ENCODE data around the gene TOR3A.
A peak's percentile ranks its signal among the peaks of the same experiment; 100 is the strongest.
"Not testable (repeated sequence)": the region's sequence is repeated elsewhere in the genome, so short reads cannot be mapped to it uniquely, and the experiment has no call there.

The TOR3A gene

DNA sequence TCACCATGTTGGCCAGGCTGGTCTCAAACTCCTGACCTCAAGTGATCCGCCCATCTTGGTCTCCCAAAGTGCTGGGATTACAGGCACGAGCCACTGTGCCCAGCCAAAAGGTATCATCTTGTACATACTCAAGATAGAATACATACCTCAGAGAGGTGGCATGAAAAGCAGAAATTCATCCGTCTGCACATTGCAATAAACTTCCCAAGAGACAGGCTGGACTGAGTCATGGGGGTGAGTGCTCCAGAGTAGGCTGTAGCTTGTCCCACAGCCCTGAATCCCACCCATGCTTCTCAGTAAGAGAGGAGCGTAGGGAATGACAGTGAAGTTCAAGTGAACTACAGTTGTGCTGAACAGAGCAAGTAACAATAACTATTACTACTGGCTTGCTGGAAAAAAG is 19.7 kb downstream of the TOR3A start:
- H3K27ac ChIP-seq: no peak overlapping the region
- H3K4me3 ChIP-seq: no peak overlapping the region

DNA sequence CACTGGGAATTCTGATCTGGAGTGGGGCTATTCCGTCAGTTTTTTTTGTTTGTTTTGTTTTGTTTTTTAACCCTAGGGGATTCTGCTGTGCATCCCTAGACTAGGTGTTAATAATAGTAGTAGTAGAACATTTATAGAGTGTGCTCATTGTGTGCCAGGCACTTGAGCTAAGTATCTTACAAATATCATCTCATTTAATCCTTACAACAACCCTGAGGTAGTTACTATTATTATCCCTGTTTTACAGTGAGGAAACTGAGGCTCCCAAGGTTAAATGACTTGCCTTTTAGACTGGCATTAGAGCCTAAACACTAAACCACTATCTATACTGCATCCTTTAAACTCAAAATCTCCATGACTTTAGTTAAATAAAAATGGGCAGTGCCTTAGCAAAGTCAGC is 22.1 kb downstream of the TOR3A start:
- Histone ChIP-seq H3K27ac (no peak overlapping the region), H3K4me3 (no peak overlapping the region)

DNA sequence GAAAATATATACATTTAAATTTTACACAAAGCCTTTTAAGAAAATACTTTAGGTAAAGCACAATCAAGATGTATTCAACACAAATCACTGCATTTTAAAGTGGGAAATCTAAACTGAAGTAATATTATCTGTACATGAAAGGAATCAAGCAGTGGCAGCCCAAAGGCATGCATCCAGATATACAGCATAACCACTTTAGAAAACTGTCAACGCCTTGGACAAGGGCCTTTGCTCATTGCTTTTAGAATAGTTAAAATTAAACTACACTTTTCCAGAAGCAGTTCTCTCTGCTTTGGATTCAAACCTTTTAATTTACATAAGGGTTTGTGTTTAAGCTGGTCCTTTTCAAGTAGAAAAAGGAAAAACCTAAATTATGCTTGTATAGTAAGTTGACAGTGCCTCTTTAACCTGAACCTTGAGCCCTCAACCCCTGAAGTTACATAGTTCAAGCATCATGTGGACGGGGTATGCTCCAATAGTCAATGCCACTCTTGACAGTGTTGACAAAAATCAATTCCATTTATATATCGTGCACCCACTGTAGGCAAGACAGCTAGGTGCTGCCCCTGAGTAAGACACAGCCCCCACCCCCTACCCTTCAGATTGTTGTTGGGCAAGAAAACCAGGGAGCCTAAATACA is 22.9 kb downstream of the TOR3A start:
- H3K4me3 ChIP-seq: no peak overlapping the region
- H3K27ac ChIP-seq: no peak overlapping the region

DNA sequence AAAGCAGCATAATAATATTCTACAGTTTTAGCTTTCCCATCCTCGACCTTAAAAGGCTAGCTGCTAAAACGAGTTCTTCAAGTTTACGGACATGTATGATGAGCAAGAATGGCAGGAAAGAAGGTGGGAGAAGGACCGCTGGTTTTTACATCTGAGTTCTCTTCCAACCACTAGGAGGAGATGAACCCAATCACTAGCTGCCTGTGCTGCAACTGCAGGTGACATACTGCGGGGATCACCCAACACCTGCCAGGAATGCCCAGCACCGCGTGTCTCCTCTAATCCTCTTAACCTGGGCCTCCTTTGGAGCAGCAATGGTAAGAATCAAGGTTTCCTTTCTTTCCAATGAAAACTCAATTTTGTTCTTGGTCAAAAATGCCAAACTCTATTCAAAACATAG is 23.5 kb downstream of the TOR3A start:
- Histone ChIP-seq H3K4me3 (no peak overlapping the region), H3K27ac (no peak overlapping the region)

DNA sequence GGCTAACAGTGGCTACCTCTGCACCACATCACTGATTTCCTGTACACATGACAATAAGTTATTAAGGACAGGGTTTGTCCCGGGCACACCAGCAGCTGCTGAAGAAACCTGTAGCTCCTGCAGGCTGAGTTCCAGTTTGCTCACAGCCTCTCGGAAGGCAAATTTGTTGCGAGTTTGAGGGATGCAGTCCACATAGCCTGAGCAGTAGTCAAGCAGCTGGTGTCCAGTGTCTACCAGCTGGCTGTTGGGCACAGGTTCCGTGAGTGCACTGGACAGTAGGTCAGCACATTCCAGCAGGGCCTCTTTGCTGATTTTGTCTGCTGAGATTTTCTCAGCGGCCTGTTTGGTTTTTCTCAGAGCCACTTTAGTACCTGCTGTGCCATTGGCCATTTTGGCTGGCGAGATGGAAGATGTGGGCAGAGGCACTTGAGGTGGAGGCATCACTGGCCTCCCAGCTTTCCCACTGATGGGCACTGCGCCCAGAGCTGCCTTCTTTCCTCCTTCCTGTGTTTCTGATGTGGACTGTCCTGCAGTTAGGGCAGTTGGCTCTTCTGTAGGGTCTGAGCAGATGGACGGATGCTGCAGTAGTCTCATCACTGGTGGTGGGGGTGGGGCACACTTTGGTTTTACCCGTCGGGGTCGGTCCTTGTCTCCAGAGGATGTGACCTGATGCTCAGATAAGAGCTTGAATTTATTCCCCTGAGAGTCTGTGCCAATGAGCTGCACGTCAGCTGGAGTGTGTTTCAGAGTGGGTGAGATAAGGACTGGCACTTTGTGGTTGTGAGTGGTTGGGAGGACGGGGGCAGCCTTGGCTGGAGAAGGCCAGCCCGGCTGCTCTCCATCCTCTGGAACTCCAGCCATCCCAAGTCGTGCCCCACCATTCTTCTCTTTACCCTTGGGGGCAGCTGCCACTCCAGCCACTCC is 26.1 kb downstream of the TOR3A start:
- H3K4me3 ChIP-seq: no peak overlapping the region
- H3K27ac ChIP-seq: no peak overlapping the region

DNA sequence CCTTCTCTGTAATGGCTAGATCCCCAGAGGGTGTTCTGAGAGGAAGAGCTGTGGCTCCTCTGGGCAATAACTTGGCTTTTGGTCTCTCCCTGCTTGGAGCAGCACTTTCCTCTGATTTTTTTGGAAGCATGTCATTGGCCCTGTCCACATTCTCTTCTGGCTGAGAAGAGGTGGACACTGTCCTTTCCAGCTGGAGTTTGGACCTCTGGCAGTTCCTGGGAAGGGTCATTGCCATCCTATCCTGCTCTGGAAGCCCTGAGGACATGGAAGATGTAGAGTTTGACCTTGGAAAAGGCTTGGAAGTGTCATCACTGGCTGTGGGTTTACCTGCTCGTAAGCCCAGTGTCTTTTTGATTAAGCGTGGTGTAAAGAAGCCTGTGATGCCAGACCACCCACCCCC is 26.8 kb downstream of the TOR3A start:
- Histone ChIP-seq H3K4me3 (no peak overlapping the region), H3K27ac (no peak overlapping the region)

DNA sequence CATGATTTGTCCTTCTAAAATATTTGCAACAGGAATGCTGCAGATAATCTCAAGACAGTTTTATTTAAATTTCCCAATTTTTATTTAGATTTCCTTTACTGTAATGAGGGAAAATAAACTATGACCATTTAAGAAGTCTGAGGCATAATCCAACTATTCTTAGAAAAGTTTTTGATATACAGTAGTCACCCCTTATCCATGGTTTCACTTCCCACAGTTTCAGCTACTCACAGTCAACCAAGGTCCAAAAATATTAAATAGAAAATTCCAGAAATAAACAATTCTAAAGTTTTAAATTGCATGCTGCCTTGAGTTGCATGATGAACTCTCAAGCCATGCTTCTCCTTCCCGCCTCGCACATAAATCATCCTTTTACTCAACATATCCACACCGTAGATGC is 33.3 kb downstream of the TOR3A start:
- no peak overlapping the region for H3K27ac ChIP-seq
- no peak overlapping the region for H3K4me3 ChIP-seq

DNA sequence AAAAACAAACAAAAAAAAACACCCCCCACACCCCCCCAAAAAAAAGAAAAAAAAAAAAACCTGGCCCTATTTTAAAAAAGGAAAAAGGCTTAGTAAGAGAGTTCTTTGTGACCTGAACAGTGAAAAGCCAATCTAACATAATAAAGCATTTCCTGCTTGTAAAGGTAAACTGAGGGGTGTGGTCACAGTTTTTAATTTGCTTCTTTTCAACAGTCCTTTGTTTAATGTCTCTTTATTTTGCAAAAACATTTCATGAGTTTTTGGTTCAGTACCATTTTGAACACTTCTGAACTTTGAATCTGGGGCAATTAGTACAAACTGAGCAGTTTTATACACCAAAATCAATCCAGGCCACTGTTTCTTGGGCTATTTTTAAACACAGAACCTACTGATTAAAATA is 37.6 kb downstream of the TOR3A start:
- no peak overlapping the region for H3K27ac ChIP-seq

DNA sequence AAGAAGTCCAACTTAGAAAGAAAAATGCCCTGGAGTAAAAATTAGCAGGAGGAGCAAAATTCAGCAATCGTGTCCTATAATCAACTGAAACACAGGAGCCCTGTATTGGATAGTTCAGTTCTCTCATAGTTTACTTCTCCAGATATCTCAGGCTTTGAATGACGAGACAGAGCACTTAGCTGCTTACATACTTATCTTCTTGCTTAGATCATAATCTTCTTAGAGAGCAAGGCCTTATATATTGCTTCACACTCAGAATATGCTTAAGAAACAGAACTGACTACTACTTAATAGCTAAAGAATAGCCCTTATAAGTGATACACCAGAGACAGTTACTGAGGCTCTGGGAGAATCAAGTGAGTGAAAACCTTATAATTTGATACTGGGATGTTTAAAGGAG is 38.9 kb downstream of the TOR3A start:
- H3K4me3 ChIP-seq: no peak overlapping the region
- no peak overlapping the region for H3K27ac ChIP-seq

More for the DNA sequence above, 37.6 kb downstream of the TOR3A start:
- H3K4me3 ChIP-seq: no peak overlapping the region

DNA sequence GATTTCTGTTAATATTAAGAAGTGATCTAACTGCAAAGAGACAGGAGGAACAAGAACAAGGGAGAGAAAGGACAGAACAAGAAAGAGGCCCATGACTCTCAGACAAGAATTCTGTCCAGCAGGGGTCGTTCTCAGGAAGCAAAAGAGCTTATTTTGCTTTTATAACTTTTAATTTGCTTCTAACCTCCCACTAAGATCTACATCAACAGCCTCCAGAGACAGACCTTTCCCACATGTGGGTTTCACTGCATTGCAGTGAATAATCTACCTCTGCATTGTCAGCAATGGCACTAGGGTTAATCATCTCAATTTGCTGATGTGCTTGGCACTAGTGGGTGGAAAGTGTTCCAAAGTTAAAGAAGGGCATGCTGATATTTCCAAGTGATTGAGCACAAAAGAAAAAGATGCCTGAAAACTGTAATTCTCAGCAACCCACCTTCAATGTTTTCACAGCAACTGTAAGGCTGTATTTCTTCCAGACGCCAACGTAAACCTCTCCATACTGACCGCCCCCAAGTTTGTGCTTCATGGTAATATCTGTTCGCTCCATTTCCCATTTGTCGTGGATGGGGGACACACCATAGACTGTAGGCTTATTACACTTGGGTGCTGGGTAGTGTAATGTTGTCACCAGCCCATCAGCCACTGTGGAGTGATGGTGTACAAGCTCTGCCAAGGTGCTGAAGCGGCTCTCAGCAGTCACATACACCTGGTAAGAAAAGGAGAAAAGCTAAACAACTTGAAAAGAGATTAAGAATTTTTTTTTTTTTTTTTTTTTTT is 39.5 kb downstream of the TOR3A start:
- H3K27ac ChIP-seq: no peak overlapping the region

DNA sequence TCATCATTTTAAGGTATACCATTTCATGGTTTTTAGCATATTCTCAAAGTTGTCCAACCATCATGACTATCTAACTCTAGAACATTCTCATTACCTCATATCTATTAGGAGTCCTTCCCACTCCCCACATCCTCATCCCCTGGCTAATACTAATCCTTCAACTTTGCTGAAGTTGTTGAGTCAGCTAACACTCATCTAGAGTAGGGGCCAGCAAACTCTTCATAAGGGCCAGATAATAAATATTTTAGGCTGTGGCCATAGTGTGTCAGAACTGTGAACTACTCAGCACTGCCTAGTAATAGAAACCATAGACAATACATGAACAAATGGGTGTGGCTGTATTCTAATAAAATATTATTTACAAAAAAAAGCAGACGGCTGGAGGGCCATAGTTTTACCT is 43.0 kb downstream of the TOR3A start:
- no peak overlapping the region for H3K27ac ChIP-seq

More for the DNA sequence above, 39.5 kb downstream of the TOR3A start:
- H3K4me3 ChIP-seq: no peak overlapping the region

DNA sequence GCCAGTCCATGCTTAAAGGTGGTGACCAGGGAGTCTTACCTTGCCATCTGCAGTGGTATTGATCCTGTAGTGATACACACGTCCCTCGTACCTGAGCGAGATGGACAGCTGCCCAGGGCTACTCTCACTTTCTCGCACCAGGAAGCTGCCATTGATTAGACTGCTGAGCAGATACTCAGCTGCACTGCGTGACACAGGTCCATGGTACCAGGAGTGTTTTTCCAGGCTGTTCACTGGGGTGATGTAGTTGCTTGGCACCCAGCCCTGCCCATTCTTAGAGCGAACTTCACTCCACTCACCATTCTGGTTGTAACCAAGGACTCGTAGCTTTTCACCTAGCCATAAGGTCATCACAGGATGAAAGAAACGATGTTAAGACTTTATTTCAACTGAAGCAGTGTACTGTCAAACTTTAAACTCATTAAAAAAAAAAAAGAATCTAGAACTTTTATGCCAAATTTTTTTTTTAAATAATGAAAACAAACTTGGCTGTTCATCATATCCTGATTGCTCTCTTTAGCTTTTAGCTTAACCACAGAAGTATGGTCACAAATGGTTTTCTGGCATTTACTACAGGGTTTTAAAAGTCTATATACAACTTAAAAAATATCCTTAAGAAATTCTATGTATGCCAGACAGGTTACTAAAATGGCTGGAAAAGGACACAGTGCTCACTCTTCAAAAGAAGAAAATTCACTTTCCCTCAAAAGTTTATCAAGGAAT is 44.6 kb downstream of the TOR3A start:
- no peak overlapping the region for H3K4me3 ChIP-seq
- peak overlapping the region in 7 of 21 experiments; percentile 7 to 58 (median 21) for H3K27ac ChIP-seq

More for the DNA sequence above, 43.0 kb downstream of the TOR3A start:
- no peak overlapping the region for H3K4me3 ChIP-seq

DNA sequence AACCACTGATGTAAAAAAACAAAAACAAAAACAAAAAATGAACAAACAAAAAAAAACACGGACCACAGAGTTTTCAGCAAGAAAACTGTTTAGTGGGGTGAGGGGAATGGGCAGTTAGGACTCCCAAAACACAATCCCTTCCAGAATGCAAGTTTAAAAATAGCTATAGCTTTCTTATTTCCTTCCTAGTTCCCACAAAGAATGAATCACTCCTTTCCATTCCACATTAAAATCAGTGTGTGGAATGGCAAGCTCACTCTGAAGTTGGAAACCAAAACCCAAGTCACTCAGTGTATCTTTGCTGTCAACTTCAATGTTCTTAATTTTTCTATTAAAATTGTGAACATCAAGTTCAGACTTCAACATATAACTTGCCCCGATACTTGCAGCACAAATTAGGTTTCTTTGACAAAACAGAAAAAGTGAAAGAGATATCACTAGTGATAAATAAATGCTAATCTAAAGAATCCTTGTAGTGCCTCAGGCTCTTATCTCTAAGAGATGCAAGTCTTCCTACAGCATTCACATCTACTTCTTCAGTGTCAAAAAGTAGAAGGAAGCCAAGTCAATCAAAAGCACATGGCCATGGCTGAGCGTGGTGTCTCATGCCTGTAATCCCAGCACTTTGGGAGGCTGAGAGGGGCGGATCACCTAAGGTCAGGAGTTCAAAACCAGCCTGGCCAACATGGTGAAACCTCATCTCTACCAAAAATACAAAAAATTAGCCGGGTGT is 45.5 kb downstream of the TOR3A start:
- Histone ChIP-seq H3K4me3 (no peak overlapping the region), H3K27ac (peak overlapping the region in 11 of 21 experiments; percentile 7 to 58 (median 37))

DNA sequence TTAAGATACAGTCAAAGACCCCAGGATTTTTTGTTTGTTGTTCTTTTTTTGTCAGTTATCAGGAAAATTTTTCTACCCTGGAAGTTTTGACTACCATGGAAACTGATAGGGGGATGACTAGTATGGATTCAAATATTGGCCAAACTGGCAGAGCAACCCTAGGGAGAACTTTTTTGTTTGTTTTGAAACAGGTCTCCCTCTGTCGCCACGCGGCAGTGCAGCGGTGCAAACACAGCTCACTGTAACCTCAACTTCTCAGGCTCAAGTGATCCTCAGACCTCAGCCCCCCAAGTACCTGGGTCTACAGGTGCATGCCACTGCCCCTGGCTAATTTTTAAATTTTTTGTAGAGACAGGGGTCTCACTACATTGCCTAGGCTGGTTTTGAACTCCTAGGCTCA is 46.6 kb downstream of the TOR3A start:
- H3K27ac ChIP-seq: peak overlapping the region in 7 of 21 experiments; percentile 12 to 91 (median 59)
- H3K4me3 ChIP-seq: no peak overlapping the region

DNA sequence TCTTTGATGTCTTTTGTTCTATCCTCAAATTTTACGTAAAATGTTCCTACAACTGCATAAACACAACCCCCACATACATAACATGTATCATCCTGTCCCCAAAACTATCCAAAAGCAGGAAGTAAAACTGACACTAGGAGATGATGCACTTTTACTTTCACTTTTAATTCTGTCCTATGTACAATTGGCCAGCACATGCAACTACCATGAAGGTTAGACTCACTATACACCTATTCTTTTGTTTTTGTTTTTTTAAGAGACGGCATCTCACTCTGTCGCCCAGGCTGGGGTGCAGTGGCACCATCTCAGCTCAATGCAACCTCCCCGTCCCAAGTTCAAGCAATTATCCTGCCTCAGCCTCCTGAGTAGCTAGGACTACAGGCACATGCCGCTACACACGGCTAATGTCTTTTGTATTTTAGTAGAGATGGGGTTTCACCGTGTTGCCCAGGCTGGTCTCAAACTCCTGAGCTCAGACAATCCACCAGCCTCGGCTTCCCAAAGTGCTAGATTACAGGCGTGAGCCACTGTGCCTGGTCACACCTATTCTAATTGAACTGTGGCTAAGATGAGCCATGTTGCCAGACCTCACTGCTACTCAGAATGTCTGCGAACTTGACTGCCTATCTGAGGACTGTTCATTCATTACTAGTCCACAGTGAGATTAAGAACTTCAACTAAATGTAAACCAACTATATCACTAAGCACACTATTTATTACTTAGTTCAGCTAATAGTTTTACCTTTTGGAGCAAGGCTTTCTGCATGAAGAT is 48.0 kb downstream of the TOR3A start:
- H3K4me3 ChIP-seq: peak overlapping the region in 5 of 7 experiments; percentile 5 to 25 (median 8)
- peak overlapping the region in 20 of 21 experiments; percentile 25 to 91 (median 66) for H3K27ac ChIP-seq

DNA sequence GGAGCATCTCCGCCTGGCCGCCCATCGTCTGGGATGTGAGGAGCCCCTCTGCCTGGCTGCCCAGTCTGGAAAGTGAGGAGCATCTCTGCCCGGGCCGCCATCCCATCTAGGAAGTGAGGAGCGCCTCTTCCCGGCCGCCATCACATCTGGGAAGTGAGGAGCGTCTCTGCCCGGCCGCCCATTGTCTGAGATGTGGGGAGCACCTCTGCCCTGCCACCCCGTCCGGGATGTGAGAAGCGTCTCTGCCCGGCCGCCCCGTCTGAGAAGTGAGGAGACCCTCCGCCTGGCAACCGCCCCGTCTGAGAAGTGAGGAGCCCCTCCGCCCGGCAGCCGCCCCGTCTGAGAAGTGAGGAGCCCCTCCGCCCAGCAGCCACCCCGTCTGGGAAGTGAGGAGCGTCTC is 53.3 kb downstream of the TOR3A start:
- not testable (repeated sequence) for H3K27ac ChIP-seq, H3K4me3 ChIP-seq

DNA sequence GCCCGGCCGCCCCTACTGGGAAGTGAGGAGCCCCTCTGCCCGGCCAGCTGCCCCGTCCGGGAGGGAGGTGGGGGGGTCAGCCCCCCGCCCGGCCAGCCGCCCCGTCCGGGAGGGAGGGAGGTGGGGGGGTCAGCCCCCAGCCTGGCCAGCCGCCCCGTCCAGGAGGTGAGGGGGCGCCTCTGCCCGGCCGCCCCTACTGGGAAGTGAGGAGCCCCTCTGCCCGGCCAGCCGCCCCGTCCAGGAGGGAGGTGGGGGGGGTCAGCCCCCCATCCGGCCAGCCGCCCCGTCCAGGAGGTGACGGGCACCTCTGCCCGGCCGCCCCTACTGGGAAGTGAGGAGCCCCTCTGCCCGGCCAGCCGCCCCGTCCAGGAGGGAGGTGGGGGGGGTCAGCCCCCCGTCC is 53.8 kb downstream of the TOR3A start:
- H3K4me3 ChIP-seq, H3K27ac ChIP-seq: not testable (repeated sequence)

DNA sequence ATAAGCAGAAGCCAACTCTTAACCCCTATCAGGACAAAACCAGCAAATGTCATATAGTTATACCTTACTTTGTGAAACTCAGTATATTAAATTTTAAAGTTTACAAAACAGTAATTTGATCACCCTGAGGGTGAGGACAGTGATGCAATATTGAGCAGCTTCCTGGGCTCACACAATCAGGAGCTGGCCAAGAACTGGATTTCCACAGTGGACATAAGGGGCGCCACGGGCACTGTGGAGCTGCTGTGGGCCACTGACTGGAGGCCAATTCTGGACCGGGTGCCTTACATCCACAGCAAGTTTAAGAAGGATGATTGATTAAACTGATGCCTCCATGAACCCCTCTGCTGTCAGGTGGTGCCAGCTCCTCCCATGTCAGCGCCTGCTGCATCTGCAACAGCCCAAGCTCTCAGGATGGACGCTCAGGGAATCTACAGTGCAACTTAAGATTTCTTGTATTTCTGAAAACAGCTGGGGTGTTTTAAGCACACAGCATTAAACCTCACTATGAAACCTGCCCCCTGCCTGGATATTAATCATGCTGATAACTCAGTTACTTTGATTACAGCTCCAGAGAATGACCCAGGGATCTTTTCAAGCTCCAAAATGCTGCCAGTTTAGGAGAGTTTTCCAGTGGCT is 55.9 kb downstream of the TOR3A start:
- Histone ChIP-seq H3K4me3 (no peak overlapping the region), H3K27ac (no peak overlapping the region)

Data from skin epidermis (tissue), 12 donors.